Vagina (tissue), 2 donors: ENCODE results near the gene RBM33. TPM values are rescaled to one million over a fixed set of nuclear protein-coding genes. Genes with fewer than 3 reads are reported as not detected.

Experiments used
- DNase-seq, 2 donors: peaks; one replicate each; pipeline ENCODE4 v3.0.0-alpha.2; 2017; ENCODE audit errors: extremely low spot score in 2 of 2
- H3K27ac ChIP-seq: fragments of 200-600 bp; sonication (generic); one replicate; pipeline ENCODE4 v1.5.1; 2019
- H3K27me3 ChIP-seq: fragments of 200-600 bp; sonication (generic); one replicate; pipeline ENCODE4 v1.5.1; 2019
- H3K36me3 ChIP-seq, 2 donors: fragments of 200-600 bp; sonication (generic); one replicate each; pipeline ENCODE4 v1.5.1; 2017 to 2019
- H3K4me1 ChIP-seq: fragments of 200-600 bp; sonication (generic); one replicate; pipeline ENCODE4 v1.5.1; 2019
- H3K4me3 ChIP-seq, 2 donors: fragments of 200-600 bp; sonication (generic); 1 replicate in 1 of 2; 2 replicates in 1 of 2; pipeline ENCODE4 v1.5.1; 2016 to 2019
- H3K9me3 ChIP-seq: fragments of 200-600 bp; sonication (generic); one replicate; pipeline ENCODE4 v1.5.1; 2019
- CTCF ChIP-seq, 3 experiments: fragments of 450-650 bp in 2 of 3; fragments of 200-600 bp in 1 of 3; sonication (generic) in 1 of 3; IDR thresholded peaks; one replicate each; pipeline ENCODE4 v1.5.1; 2017 to 2019; ENCODE audit warnings: antibody characterized with exemption in 3 of 3, mild to moderate bottlenecking in 2 of 3, moderate library complexity in 2 of 3
- POLR2A ChIP-seq, 2 donors: fragments of 450-650 bp; IDR thresholded peaks; one replicate each; pipeline ENCODE4 v1.6.1; 2017; ENCODE audit warnings: antibody characterized with exemption in 2 of 2, mild to moderate bottlenecking in 2 of 2, moderate library complexity in 2 of 2
- POLR2AphosphoS5 ChIP-seq, 2 donors: sonication (generic); formaldehyde crosslinking; IDR thresholded peaks; one replicate each; pipeline ENCODE4 v1.9.0; 2017; ENCODE audit warnings: antibody characterized with exemption in 2 of 2, mild to moderate bottlenecking in 2 of 2, low read depth in 1 of 2; ENCODE audit not compliant: insufficient read depth in 1 of 2
- intact Hi-C: fragments of 100-400 bp; cut with DNase I; formaldehyde crosslinking; loops from one replicate; pipeline ENCODE4 v1.15.1; 2023
- total RNA-seq: library from RNA; depleted of rRNA; stranded (reverse); fragments of >200 nt; gene quantifications from one replicate; pipeline ENCODE4 v1.2.3, GENCODE V29; 2016

RBM33 gene
- total RNA-seq, 1 donor from 2014 or later = 63.8 TPM

GRCh38 chr7:155744971-155745683 is 100.7 kb downstream of the RBM33 start:
- TF ChIP-seq CTCF (IDR thresholded peaks at IDR 0.05) (no peak), POLR2AphosphoS5 (IDR thresholded peaks at IDR 0.05; ENCODE audit: insufficient read depth in 1 of 2, low read depth in 1 of 2) (no peak)
- H3K4me3 ChIP-seq = no peak overlapping the region
- DNase-seq = no peak
- H3K27me3 ChIP-seq = no peaks in the 10 kb centered on the region
- intact Hi-C loops = loop anchor here (5.0 kb wide), 1 partner anchor 143 kb away; no protein-coding TSS in a partner anchor
- H3K36me3 ChIP-seq = peaks cover 0 to 51% of the 10 kb centered on the region in 2 donors
- H3K9me3 ChIP-seq = no peaks in the 10 kb centered on the region
- no peaks in the 10 kb centered on the region for H3K4me1 ChIP-seq
- no peak overlapping the region for H3K27ac ChIP-seq

GRCh38 chr7:155745737-155746136 is 101.3 kb downstream of the RBM33 start:
- Histone ChIP-seq H3K27ac (no peak overlapping the region), H3K27me3 (no peaks in the 10 kb centered on the region), H3K4me1 (peaks cover 5% of the 10 kb centered on the region), H3K36me3 (peaks cover 0 to 45% of the 10 kb centered on the region in 2 donors), H3K4me3 (no peak overlapping the region), H3K9me3 (no peaks in the 10 kb centered on the region)
- no peak for DNase-seq
- no peak for TF ChIP-seq POLR2A (IDR thresholded peaks at IDR 0.05)
- TF ChIP-seq CTCF (IDR thresholded peaks at IDR 0.05) = no peak
- TF ChIP-seq POLR2AphosphoS5 (IDR thresholded peaks at IDR 0.05; ENCODE audit: insufficient read depth in 1 of 2, low read depth in 1 of 2) = no peak
- intact Hi-C loops = loop anchor here (5.0 kb wide), 1 partner anchor 143 kb away; no protein-coding TSS in a partner anchor

- TF ChIP-seq POLR2AphosphoS5 (IDR thresholded peaks at IDR 0.05; ENCODE audit: insufficient read depth in 1 of 2, low read depth in 1 of 2) = no peak
- no peak for TF ChIP-seq CTCF (IDR thresholded peaks at IDR 0.05)
- TF ChIP-seq POLR2A (IDR thresholded peaks at IDR 0.05) = no peak
- Histone ChIP-seq H3K36me3 (peaks cover 0 to 40% of the 10 kb centered on the region in 2 donors), H3K27me3 (no peaks in the 10 kb centered on the region), H3K9me3 (no peaks in the 10 kb centered on the region), H3K4me3 (no peak overlapping the region), H3K27ac (no peak overlapping the region), H3K4me1 (peaks cover 10% of the 10 kb centered on the region)
- intact Hi-C loops = loop anchor here (5.0 kb wide), 1 partner anchor 144 kb away; no protein-coding TSS in a partner anchor
- no peak for DNase-seq
Observed at GRCh38 chr7:155746188-155746587, 101.7 kb downstream of the RBM33 start.

- H3K9me3 ChIP-seq = no peaks in the 10 kb centered on the region
- peaks cover 20% of the 10 kb centered on the region for H3K4me1 ChIP-seq
- intact Hi-C loops = loop anchor here (5.0 kb wide), 1 partner anchor 145 kb away; no protein-coding TSS in a partner anchor
- H3K27me3 ChIP-seq = no peaks in the 10 kb centered on the region
- peaks cover 0 to 30% of the 10 kb centered on the region in 2 donors for H3K36me3 ChIP-seq
- no peak for TF ChIP-seq POLR2A (IDR thresholded peaks at IDR 0.05)
- TF ChIP-seq CTCF (IDR thresholded peaks at IDR 0.05) = no peak
- no peak for TF ChIP-seq POLR2AphosphoS5 (IDR thresholded peaks at IDR 0.05; ENCODE audit: insufficient read depth in 1 of 2, low read depth in 1 of 2)
- no peak overlapping the region for H3K27ac ChIP-seq
- no peak overlapping the region for H3K4me3 ChIP-seq
- DNase-seq = no peak
Observed at GRCh38 chr7:155747209-155747608, 102.7 kb downstream of the RBM33 start.

- intact Hi-C loops = loop anchor here (5.0 kb wide), 1 partner anchor 147 kb away; no protein-coding TSS in a partner anchor
- Histone ChIP-seq H3K36me3 (peaks cover 0 to 20% of the 10 kb centered on the region in 2 donors), H3K4me3 (no peak overlapping the region), H3K27ac (no peak overlapping the region), H3K27me3 (no peaks in the 10 kb centered on the region), H3K9me3 (no peaks in the 10 kb centered on the region), H3K4me1 (peaks cover 42% of the 10 kb centered on the region)
- TF ChIP-seq POLR2AphosphoS5 (IDR thresholded peaks at IDR 0.05; ENCODE audit: insufficient read depth in 1 of 2, low read depth in 1 of 2) (no peak), POLR2A (IDR thresholded peaks at IDR 0.05) (no peak), CTCF (IDR thresholded peaks at IDR 0.05) (no peak)
- DNase-seq = no peak
Observed at GRCh38 chr7:155749578-155749977, 105.1 kb downstream of the RBM33 start.
